GM21786 (cell line): ENCODE data around the gene HDAC4.

Source experiments
- ATAC-seq: cut with Tn5 transposase; IDR thresholded peaks from one replicate; pipeline ENCODE4 v1.9.1; 2021; ENCODE audit not compliant: unreplicated experiment

Gene HDAC4

GRCh38 chr2:239329972-239330572 lies 70.7 kb downstream of the HDAC4 start:
- ATAC-seq = no peak

GRCh38 chr2:239329284-239329971 lies 71.4 kb downstream of the HDAC4 start:
- ATAC-seq = no peak

- no peak for ATAC-seq
Observed at GRCh38 chr2:239328351-239329191, 72.2 kb downstream of the HDAC4 start.

- ATAC-seq = peak; percentile 27
Observed at GRCh38 chr2:239327536-239328350, 73.1 kb downstream of the HDAC4 start.

GRCh38 chr2:239326831-239327535 lies 73.8 kb downstream of the HDAC4 start:
- ATAC-seq = peak; percentile 78

GRCh38 chr2:239324456-239324855 lies 76.4 kb downstream of the HDAC4 start:
- ATAC-seq = no peak

- no peak for ATAC-seq
Observed at GRCh38 chr2:239323447-239323846, 77.4 kb downstream of the HDAC4 start.

GRCh38 chr2:239322416-239323086 lies 78.3 kb downstream of the HDAC4 start:
- ATAC-seq = no peak

- ATAC-seq = no peak
Observed at GRCh38 chr2:239321596-239322415, 79.0 kb downstream of the HDAC4 start.

GRCh38 chr2:239318790-239319661 lies 81.8 kb downstream of the HDAC4 start:
- no peak for ATAC-seq

- no peak for ATAC-seq
Observed at GRCh38 chr2:239318151-239318611, 82.6 kb downstream of the HDAC4 start.

GRCh38 chr2:239316562-239317465 lies 84.0 kb downstream of the HDAC4 start:
- ATAC-seq = no peak

GRCh38 chr2:239315308-239315707 lies 85.5 kb downstream of the HDAC4 start:
- ATAC-seq = no peak

- no peak for ATAC-seq
Observed at GRCh38 chr2:239313776-239314175, 87.0 kb downstream of the HDAC4 start.

GRCh38 chr2:239312741-239313667 lies 87.8 kb downstream of the HDAC4 start:
- no peak for ATAC-seq

GRCh38 chr2:239312081-239312511 lies 88.7 kb downstream of the HDAC4 start:
- no peak for ATAC-seq
